Stimulated activated CD4-positive, alpha-beta T cell treated with anti-CD3 and anti-CD28 coated beads, Interleukin-1b, Interleukin-23, amount 100 ng/mL, for 1 hour (primary cell): Measurements from ENCODE around the gene TACC2.

Source experiments
- DNase-seq, 2 donors: peaks; one replicate each; pipeline ENCODE4 v3.0.0-alpha.2; 2020; ENCODE audit warnings: low read depth in 2 of 2

TACC2 gene

DNA sequence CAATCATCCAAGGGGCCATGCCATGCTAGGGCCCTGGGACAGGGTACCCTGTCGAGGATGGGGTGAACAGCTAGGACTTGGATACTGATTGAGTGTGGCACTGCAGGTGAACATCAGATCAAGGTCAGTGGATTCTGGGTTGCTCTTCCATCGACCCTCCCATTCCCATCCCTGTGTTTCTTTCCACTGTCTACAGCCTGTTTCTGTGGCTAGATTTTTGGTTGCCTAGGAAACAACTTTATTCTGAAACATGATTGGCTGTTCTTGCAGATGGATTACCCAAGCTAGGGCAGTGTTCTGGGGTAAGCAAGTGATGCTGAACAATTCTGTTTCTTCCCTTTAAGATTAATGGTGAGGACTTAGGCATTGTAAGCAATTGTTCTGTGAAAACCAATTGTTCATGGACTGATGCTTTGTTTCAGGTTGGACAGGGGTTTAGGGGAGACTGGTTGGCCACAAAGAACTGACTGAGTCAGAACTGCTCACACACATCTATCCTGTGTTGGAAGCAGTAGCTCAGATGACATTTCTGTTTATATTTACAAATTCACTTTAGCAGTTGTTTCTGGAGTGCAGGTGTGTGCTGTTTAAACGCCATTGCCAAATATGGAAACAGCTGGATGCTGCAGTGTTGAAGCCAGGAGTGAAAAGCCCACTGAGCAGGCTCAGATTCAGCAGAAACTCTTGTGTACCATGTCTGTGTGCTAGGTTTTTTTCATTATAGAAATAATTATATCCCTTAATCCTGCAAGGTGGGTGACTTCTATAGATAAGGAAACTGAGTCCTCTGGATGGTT lies 179.8 kb downstream of the TACC2 start:
- no peak for DNase-seq

DNA sequence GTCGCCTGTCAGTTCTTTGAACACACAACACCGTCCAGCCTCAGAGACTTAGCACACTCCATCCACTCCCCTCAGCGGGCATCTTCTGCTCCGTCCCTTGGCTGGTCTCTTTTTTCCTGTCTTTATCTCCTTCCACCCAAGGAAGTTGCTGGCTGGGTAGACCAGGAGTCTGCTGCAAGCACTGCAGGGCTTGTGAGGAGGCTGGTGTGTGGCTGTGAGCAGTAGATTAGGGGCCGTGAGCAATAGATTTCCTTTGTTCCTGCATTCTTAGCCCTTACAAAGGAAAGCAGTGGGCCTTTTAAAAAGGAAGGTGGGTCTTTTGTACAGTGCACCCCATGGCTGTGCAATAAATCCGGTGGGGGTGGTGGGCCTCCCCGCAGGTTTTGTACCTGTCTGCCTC lies 181.8 kb downstream of the TACC2 start:
- DNase-seq, result no peak

DNA sequence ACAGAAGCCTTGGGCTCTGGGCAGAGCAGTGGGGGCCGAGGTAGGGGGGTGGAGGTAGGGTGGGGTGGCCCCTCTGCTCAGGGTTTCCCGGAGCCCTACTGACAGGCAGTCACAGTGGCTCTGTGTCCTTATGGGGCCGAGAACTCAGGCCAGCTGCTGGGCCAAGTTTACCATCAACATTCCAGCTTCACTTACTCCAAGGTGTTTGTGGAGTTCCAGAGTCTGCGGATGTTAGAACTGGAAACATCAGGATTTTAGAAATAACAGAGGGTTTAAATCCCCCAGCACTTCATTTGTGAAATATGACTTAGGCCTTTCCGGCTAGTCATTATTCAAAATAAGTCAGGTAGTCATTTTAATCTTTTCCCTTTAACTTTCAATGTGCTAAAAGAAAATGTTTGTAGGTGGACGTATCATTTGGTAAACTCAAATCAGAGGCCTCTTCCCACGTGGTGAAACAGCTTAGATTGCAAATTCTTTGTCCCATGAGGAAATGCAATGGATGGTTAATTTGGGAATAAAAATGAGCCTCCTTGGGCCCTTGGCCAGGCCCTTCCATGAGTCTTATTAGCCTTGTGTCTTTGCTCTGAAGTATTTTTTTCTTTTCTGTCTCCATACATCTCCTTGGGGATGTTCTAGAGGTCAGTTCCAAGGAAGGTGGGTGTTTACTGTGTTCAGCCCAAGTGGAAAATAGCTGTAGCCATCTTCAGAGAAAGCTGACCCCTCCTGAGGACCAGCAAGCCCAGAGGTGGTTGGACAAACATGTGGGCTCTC lies 182.5 kb downstream of the TACC2 start:
- DNase-seq, result no peak

DNA sequence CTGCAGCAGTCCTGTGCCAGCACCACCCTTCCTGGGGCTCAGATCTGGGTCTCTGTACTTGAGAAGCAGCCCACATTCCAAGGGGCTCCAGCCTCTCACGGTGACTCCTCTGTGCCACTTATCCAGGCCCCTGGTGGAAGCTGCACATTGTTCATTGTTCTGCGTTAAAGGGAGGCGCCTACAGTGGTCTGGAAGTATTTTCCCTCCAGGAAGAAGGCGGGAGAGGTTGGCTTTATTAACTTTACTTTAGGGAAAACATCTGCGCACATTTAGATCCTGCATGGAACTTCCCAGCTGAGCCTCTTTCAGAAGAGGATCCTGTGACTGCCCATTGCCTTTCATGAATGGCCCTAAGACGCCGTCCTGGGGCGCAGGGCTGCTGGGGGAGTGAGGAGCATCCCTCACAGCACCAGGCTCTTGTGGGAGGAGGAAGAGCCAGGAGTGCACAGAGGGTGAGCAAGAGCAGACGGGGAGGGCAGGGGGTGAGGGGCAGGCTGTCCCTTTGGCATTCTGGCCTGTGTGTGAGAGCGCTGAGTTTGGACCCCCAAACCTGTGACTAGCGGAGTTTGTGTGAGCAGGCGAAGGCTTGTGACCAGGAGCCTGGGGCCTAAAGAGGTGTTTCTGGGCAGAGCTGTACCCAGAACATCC lies 183.5 kb downstream of the TACC2 start:
- DNase-seq, result no peak

DNA sequence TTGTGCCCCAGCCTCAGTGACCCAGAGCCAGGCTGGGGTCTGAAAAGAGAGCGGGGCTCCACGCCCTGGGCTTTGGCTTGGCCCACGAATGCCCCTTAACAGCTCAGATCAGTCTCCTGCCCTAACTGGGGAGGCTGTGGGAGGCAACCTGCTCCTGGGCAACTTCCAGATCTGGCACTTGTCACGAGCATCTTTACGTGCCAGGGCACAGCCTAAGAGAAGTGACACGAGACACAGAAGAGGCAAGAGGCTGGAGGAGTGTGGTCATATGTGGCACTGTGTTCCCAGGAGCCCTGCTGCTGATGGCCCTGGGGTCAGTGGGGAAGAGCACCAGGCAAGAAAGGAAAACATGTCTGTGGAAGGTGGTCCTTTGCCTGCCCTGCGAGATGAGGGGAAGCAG lies 184.4 kb downstream of the TACC2 start:
- no peak for DNase-seq

DNA sequence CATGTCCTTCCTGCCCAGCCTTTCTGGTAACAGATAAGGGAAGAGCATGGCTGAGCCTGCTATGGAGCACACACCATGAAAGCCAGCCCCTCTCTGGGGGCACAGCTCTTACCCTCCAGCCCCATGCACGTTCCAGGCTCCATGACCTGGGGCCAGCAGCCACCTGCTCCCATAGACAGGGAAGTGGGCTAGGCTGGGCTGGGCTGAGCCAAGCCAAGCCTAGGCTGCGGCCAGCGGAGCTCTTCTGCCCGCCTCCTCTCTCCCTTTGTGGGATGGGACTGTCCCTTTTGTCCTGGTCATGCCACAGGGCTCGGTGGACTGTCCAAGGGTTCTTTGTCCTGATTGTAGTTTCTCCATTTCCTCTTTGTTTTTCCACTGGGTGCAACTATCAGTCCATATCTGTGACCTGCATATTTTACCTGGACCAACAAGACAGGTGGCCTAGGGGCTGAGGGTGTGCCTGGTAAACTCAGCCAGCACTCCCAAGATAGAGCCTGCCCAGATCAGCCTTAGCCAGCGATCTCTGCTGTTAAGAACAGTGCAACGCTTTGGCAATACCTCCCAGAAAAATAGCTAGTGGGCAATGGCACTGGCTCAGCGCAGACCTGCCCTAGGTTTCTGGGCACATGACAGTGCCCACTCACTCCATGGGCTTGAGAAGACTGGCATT lies 184.9 kb downstream of the TACC2 start:
- DNase-seq, result no peak

DNA sequence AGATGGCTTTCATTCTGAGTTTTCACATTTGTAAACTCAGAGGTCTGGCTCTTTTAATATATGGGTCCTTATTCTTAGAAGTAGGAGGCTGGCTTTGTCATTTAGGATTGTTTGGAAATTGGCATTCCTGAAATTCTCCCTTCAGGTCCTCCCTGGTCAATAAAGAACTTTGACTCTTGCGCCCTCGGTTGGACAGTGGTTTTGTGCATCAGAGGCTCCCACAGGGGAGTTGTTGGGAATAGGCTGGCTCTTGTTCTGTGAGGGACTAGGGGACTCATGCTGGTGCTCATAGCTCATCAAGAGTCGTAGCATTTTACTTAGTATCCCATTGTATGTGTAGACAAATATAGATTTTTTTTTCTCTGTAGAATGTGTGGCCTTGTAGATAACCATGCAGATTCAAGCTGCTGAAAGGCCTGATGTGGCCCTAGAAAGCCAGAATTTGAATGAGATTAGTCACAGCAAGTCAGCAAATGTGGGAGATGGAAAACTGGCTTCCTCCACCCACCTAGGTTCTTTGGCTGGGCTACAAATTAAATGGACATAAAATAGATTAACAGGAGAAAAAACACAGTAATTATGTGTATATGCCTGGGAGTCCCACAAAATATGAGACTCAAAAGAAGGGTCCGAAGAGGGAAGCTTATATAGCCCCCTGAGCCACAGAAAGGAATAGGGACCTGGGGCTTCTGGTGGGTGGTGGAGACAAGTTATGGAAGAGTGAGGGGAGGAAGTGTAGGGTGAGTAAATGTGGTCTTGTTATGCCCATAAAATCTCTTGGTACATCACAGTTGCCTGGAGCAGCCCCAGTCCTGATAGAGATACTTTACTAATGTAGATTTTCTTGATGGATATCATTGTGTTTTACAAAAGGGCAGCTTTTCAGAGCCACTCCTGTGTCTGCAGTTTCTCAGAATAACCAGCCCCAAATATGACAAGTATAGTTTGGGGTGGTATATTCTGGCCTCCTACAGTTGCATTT lies 187.6 kb downstream of the TACC2 start:
- no peak for DNase-seq

DNA sequence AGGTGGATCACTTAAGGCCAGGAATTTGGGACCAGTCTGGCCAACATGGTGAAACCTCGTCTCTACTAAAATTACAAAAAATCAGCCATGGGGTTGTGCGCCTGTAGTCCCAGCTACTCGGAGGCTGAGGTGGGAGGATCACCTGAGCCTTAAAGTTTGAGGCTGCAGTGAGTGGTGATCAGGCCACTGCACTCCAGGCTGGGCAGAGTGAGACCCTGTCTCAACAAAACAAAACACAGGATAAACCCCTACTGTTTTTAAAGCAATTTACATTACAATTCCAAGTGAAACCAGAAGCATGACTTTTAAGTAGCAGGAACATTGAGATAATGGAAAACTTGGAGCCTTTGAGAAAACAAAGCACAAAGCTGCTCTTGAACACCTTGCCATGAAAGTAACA lies 189.7 kb downstream of the TACC2 start:
- no peak for DNase-seq

DNA sequence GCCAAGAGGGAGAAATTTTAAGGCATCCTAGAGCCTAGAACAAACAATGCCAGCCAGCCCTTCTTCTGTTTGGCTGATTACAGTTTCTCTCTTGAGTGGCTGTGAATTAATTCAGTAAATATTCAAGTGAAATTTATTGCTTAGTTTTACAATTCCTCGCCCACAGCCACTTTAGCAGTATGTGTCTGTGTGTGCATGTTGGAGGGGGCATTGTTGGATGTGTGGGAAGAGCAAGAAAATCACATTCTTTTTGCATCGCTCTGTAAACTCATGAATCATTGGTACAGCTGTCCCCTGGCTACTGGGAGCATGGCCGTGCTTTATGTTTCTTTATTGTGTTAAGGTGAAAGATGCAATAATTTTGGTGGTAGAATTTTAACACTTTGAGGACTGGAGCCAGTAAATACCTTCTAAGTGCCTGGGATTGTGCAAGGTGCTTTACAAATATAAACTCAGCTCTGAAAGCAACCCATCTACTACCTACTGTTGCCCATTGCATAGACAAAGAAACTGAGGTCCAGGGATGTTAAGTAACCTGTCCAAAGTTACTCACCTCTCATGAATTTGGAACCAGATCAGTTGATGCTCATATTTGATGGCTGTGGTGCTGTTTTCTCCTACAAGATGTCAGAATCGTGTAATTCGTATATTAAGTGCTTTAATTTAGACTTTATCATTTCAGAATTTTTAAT lies 192.2 kb downstream of the TACC2 start:
- no peak for DNase-seq

DNA sequence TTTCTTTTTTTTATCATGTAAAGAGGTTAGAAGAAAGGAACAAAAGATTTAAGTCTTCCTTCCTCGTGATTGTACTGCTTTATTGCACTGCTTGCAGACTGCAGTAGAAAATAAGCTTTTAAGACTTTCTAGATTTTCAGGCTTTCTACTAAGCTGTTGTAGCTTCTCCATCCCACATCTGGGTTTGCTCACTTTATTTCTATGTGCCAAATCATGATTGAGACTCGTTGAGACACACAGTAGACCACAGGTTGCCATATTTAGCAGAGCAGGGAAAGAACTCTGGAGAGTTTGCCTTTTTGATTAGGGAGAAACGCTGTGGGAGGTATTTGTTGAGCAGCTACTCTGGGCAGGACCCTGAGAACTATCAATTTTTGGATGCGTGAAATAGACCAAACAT lies 192.9 kb downstream of the TACC2 start:
- no peak for DNase-seq

DNA sequence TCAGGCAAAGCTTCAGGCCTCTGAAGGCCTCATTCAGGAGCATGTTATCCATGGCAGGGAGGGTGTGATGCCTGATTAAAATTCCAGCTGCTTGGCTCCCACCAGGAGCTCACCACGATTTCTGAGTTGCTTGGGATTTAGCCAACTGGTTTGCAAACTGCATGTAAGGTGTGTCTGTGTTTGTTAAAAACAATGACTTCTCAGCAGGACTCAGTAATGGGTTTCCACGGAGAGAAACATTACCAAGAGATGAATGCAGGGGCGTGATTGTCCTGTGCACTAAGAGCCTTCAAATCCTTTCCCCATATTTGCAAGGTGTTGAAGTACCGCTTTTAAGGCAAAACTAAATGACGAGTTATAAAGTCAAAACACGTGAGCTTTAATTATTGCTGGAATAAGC lies 193.3 kb downstream of the TACC2 start:
- no peak for DNase-seq

DNA sequence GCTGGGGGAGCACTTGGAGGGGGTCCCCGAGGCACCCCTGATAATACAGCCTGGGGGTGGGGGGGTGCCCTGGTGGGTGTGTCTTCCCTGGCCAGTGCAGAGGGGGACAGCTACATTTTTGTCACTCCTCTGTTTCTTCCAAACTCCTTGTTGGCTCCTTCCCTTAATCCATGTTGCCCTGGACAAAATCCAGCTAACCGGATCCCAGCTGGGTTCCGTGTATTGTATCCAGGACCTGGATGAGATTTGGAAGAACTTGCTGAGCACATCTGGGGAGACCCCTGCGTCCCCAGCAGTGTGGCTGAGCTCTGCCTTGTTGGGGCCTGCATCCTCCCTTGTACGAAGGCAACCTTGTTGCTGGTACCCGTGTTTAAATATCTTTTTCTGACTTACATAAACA lies 195.3 kb downstream of the TACC2 start:
- no peak for DNase-seq

DNA sequence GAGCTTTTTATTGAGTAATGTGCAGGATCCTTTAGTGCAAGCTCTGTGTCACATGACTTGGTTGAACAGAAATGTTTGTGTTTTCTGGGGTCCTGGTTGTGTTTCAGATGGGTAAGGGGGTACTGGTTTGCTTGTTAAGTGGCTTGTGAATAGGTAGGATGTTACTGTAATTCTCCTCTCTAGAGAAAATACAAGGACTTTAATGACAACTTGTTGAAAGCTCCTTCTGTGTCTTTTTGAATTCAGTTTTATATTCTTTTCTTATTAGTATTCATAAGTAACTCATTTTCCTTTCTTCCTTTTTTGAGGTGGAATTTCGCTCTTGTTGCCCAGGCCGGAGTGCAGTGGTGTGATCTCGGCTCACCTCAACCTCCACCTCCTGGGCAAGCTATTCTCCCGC lies 196.7 kb downstream of the TACC2 start:
- DNase-seq, result no peak

DNA sequence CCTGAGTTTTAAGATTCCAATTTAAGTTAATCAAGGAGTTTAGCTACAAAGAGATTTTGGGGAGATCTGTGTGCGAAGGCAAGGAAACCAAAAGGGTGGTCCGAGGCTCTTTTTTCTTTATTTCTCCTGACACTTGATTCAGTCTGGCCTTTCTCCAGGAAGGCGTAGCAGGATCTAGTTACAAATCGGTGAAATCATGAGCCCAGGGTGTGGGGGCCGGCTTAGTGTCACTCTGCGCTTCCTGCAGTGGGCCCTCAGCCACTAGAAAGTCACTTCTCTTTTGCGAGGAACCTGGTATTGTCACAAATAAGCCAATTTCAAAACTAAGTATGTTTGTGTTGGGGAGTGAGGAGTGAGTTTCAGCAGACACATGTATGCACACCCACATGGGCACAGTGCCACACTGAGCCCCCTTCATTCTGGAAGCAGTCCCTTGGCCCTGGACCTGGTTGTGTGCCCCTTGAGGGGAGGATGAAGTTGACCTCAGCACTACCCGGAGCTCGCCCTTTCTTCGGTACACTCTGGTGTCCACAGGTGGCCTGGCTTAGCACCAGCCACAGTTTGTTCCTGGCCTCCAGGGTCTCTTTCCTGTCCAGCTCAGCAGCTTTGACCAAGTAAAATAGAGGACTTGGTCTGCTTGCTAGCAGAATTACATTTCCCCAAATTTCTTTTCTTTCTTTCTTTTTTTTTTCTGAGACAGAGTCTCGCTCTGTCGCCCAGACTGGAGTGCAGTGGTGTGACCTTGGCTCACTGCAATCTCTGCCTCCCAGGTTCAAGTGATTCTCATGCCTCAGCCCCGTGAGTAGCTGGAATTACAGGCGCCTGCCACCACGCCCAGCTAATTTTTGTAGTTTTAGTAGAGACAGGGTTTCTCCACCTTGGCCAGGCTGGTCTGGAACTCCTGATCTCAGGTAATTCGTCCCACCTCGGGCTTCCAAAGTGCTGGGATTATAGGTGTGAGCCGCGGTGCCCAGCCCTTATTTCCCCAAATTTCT lies 198.2 kb downstream of the TACC2 start:
- DNase-seq, result no peak

DNA sequence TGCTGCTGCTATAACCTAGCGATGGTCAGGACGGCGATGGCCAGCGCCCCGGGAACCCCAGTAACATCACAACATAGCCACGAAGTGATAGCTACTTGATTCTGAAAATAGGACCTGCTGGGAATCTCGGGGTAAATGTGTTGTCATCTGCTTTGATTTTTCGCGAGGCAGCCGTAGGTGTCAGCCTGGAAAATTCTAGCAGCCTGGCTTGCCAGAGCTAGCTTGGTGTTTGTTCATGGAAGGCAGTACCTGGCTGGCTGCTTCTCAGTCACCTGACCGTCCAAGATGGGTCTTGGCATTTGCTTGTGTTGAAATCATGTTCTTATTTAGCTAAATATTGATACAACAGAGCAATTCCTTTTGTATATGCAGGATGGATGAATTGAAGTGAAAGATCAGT lies 199.7 kb downstream of the TACC2 start:
- DNase-seq, result no peak

DNA sequence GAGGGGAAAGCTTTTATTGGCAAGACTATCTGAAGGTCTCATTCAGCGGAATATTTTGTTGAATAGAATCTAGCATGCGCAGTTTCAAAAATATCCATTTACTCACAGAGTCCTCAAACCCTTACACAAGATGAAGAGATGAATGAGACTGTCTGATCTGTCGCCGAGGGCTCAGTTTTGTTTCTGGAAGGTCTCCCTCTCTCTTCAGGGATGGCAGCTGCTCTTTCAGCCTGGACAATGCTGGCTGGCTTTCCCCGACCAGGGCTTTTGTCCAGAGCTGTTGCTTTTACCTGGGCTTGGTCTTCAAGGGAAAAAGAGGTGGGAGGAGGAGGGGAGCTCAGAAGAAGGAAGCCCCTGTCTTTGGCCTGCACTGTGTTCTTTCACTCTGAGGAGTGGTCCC lies 200.2 kb downstream of the TACC2 start:
- DNase-seq, result no peak

DNA sequence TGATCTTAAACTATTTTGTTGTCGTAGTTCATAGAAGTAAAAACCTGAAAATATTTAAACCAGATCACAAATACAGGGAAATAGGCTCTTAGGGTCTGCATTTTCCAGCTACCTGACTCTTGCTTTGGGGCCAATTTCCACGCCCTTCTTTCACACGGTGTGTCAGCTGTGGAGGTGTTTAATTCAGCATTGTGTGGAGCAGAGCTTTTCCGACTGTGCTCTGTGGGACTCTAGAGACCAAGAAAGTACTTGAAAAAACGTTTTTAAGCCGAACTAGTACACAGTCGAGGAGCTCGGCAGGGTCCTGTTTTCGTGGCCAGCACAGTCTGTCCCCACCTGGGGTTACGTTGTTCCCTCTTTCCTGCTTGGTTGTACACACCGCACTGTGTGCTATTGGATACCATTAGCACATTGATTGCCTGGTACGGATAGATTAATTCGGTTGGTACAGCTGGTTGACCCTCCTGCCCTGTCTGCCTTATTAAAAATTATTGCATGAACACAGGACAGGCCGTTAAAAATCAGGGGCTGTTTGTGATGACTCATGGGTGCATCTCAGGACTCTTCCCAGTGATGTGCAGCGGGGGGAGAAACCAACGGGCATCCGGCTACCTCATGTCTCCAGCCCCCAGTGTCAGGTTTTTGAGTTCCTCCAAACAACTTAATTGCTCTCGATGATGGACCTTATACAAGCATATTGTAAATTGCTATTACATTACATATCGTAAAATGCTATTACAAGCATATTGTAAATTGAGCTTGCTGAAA lies 201.4 kb downstream of the TACC2 start:
- no peak for DNase-seq

DNA sequence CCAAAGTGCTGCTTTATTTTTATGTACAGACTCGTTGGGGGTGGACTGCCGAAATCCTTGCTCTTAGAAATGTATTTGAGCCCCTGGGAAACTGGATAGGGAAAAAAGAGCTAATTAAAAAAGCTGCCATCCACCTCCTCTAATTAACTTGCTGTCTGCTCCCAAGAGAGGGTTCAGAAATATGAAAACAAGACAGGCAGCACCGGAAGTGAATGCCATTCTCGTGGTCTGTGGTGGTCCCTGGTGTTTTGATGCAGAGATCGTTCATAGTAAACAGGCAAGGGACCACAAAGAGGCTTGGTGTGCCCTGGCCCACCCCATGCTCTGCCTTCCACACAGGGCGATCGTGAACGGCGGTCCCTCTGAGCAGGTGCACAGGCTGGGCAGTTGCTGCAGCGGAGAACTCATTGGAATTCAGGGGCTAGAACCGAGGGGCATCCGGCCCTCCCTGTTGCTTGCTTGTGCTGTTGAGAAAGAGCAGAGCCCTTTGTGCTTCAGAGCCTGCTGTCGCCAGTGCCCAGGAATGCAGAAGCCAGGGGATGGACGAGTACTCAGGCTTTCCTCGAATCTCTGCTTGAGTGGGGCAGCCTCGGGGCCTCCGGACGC lies 203.1 kb downstream of the TACC2 start:
- DNase-seq, result no peak
